Prostate gland (tissue), 2 donors: Measurements from ENCODE around the gene THYN1. TPM values are rescaled to one million over a fixed set of nuclear protein-coding genes. Genes with fewer than 3 reads are reported as not detected.

ENCODE experiments used
- DNase-seq: peaks from one replicate; pipeline ENCODE4 v3.0.0-alpha.2; 2019; ENCODE audit warnings: low spot score
- H3K27ac ChIP-seq, 2 donors: fragments of 200-600 bp; sonication (generic); 2 replicates each; pipeline ENCODE4 v1.5.1; 2017 to 2019
- H3K27me3 ChIP-seq: fragments of 200-600 bp; sonication (generic); replicated peaks from 2 replicates; pipeline ENCODE4 v1.5.1; 2019; ENCODE audit not compliant: insufficient read depth
- H3K36me3 ChIP-seq, 2 donors: fragments of 200-600 bp; sonication (generic); 1 replicate in 1 of 2; 2 replicates in 1 of 2; pipeline versions ENCODE4 v1.5.1 to v1.8.1; 2017 to 2019
- H3K4me1 ChIP-seq: fragments of 200-600 bp; sonication (generic); replicated peaks from 2 replicates; pipeline ENCODE4 v1.5.1; 2019
- H3K4me3 ChIP-seq, 2 donors: fragments of 200-600 bp; sonication (generic); 2 replicates each; pipeline ENCODE4 v1.5.1; 2017 to 2019
- H3K9me3 ChIP-seq: fragments of 200-600 bp; sonication (generic); 2 replicates; pipeline ENCODE4 v1.5.1; 2017
- CTCF ChIP-seq, 4 experiments: fragments of 200-600 bp in 2 of 4; fragments of 450-650 bp in 2 of 4; sonication (generic) in 2 of 4; IDR thresholded peaks; 1 replicate in 3 of 4; 2 replicates in 1 of 4; pipeline ENCODE4 v1.5.1; 2016 to 2019; ENCODE audit warnings: antibody characterized with exemption in 4 of 4, mild to moderate bottlenecking in 2 of 4, moderate library complexity in 2 of 4
- POLR2A ChIP-seq: fragments of 450-650 bp; IDR thresholded peaks from one replicate; pipeline ENCODE4 v1.6.1; 2016; ENCODE audit warnings: antibody characterized with exemption, mild to moderate bottlenecking
- POLR2AphosphoS5 ChIP-seq: sonication (generic); formaldehyde crosslinking; IDR thresholded peaks from one replicate; pipeline ENCODE4 v1.6.1; 2017; ENCODE audit warnings: antibody characterized with exemption
- WGBS: methylation state at CpG from one replicate; pipeline ENCODE4 v1.1.5; 2018; 5-methylcytosine and 5-hydroxymethylcytosine counted together
- intact Hi-C: fragments of 100-400 bp; cut with DNase I; formaldehyde crosslinking; loops from one replicate; pipeline ENCODE4 v1.14.2; 2022
- total RNA-seq, 2 donors: library from RNA; depleted of rRNA; stranded (reverse); fragments of >200 nt; gene quantifications; one replicate each; pipeline ENCODE4 v1.1.0, GENCODE V29; 2016

Gene THYN1
- total RNA-seq, 2 donors from 2014 or later, result 48.5 to 59.7 TPM

- no peaks in the 10 kb centered on the region for H3K4me1 ChIP-seq
These were observed 22.8 kb downstream of the THYN1 start for GRCh38 chr11:134230339-134230738.

DNA sequence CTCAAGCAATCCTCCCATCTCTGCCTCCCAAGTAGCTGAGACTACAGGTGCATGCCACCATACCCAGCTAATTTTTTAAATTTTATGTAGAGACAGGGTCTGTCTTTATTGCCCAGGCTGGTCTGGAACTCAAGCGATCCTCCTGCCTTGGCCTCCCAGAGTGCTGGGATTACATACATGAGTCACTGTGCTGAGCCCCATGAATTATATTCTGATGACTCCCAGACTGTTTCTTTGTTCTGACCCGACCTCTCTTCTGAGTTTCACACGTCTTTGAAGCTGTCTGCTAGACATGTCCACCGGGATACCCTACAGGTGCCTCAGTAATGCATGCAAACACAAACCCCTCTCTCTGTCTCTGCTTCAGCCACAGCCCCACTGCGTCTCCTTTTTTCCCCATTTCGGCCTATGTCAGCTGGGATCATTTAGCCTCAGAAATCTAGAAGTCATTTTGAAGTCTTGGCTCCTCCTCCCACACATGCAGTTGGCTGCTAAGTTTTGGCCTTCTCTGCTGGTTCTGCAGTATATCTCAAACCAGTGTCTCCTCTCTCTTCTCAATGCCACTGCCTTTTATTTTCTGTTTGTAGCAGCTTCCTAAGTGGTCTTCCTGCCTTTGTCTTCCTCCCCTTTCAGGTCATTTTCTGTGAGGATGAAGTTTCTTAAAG is 23.9 kb downstream of the THYN1 start:
- H3K27me3 ChIP-seq, result no peaks in the 10 kb centered on the region
- intact Hi-C loops, result loop anchor here (10.0 kb wide), 1 partner anchor 106 kb away; the partner anchor contains the start of gene GLB1L2
- no peaks in the 10 kb centered on the region for H3K9me3 ChIP-seq
- no peak for DNase-seq
- no peaks in the 10 kb centered on the region for H3K36me3 ChIP-seq
- TF ChIP-seq POLR2AphosphoS5 (no peak), CTCF (IDR thresholded peaks at IDR 0.05) (no peak), POLR2A (no peak)
- no peak overlapping the region for H3K4me3 ChIP-seq
- no peaks in the 10 kb centered on the region for H3K4me1 ChIP-seq
- H3K27ac ChIP-seq, result no peak overlapping the region
- 87% methylated on average over 6 of the region's 6 CpGs for WGBS

More at GRCh38 chr11:134230339-134230738, 22.8 kb downstream of the THYN1 start:
- WGBS, result 69% methylated on average over 4 of the region's 4 CpGs
- TF ChIP-seq POLR2AphosphoS5 (no peak), CTCF (IDR thresholded peaks at IDR 0.05) (no peak), POLR2A (no peak)
- DNase-seq, result no peak
- H3K36me3 ChIP-seq, result no peaks in the 10 kb centered on the region
- intact Hi-C loops, result no loop called here
- H3K27ac ChIP-seq, result no peak overlapping the region
- no peaks in the 10 kb centered on the region for H3K27me3 ChIP-seq
- H3K4me3 ChIP-seq, result no peak overlapping the region
- H3K9me3 ChIP-seq, result no peaks in the 10 kb centered on the region

DNA sequence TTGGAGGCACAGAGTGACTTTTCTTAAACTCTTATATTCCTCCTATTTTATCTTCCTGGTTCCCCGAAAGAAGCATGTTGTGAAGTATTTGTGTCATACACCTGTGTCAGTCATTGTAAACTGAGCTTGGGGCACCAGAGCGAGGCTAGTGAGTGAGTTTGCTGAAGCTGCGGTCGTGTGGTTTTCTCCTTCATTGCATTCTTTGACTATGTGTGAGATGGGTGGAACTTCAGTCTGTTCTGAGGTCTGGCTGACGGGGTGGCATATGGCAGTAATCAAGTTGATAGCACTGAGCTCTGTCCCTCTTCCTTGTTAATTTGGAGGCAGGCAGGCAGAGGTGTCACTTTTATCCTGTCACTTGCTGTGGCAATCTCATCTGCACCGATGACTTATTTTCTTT is 24.5 kb downstream of the THYN1 start:
- no peak for TF ChIP-seq POLR2AphosphoS5
- no peak for TF ChIP-seq POLR2A
- no peak for TF ChIP-seq CTCF (IDR thresholded peaks at IDR 0.05)
- 75% methylated on average over 6 of the region's 6 CpGs for WGBS
- no peaks in the 10 kb centered on the region for H3K4me1 ChIP-seq
- H3K9me3 ChIP-seq, result no peaks in the 10 kb centered on the region
- H3K4me3 ChIP-seq, result no peak overlapping the region
- no peak overlapping the region for H3K27ac ChIP-seq
- no peaks in the 10 kb centered on the region for H3K36me3 ChIP-seq
- DNase-seq, result no peak
- intact Hi-C loops, result loop anchor here (10.0 kb wide), 1 partner anchor 106 kb away; the partner anchor contains the start of gene GLB1L2
- H3K27me3 ChIP-seq, result no peaks in the 10 kb centered on the region

GRCh38 chr11:134226806-134227325 is 26.3 kb downstream of the THYN1 start:
- peak overlapping the region in 1 of 2 donors; percentile 98 for H3K4me3 ChIP-seq

More at GRCh38 chr11:134226806-134227325, 26.3 kb downstream of the THYN1 start:
- WGBS, result 92% methylated on average over 5 of the region's 5 CpGs
- peaks cover 11% of the 10 kb centered on the region for H3K4me1 ChIP-seq
- no peaks in the 10 kb centered on the region for H3K36me3 ChIP-seq
- intact Hi-C loops, result loop anchor here (10.0 kb wide), 1 partner anchor 108 kb away; the partner anchor contains the start of gene GLB1L2
- TF ChIP-seq POLR2A, result no peak
- no peak for TF ChIP-seq CTCF (IDR thresholded peaks at IDR 0.05)
- TF ChIP-seq POLR2AphosphoS5, result no peak
- DNase-seq, result no peak
- no peaks in the 10 kb centered on the region for H3K9me3 ChIP-seq
- no peaks in the 10 kb centered on the region for H3K27me3 ChIP-seq
- peak overlapping the region in 1 of 2 donors; percentile 12 for H3K27ac ChIP-seq
